ENCODE results near the gene WNT4.

DNA sequence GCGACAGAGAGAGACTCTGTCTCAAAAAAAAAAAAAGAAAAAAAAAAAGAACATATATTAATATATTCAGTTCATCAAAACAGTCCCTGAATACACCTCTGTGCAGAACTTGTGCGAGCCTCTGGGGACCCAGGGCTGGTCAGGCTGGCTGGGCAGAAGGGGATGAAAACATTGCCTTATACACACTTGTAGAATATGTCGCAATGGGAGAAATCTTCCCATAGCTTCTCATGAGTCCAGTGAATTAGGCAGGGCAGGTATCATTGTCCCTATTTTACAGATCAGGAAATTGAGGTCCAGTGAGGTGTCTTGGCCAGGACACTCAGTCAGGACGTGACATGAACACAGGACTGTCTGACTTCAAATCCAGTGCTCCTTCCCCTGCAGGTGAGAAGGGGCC lies 12.6 kb upstream of the WNT4 start:
- TF ChIP-seq, protein P1, sequence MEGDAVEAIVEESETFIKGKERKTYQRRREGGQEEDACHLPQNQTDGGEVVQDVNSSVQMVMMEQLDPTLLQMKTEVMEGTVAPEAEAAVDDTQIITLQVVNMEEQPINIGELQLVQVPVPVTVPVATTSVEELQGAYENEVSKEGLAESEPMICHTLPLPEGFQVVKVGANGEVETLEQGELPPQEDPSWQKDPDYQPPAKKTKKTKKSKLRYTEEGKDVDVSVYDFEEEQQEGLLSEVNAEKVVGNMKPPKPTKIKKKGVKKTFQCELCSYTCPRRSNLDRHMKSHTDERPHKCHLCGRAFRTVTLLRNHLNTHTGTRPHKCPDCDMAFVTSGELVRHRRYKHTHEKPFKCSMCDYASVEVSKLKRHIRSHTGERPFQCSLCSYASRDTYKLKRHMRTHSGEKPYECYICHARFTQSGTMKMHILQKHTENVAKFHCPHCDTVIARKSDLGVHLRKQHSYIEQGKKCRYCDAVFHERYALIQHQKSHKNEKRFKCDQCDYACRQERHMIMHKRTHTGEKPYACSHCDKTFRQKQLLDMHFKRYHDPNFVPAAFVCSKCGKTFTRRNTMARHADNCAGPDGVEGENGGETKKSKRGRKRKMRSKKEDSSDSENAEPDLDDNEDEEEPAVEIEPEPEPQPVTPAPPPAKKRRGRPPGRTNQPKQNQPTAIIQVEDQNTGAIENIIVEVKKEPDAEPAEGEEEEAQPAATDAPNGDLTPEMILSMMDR (IDR thresholded peaks at IDR 0.05 in 4 of 5, conservative IDR thresholded peaks at IDR 0.05 in 1 of 5) = no peak
- no peak for TF ChIP-seq POLR2A (IDR thresholded peaks at IDR 0.05)

Measured in gastrocnemius medialis (tissue), 4 donors.